HCT116 (cell line): ENCODE measurements around the gene CDC42BPB. TPM values are rescaled to one million over a fixed set of nuclear protein-coding genes. Genes with fewer than 3 reads are reported as not detected.
A peak's percentile ranks its signal among the peaks of the same experiment; 100 is the strongest.

Experiments used
- ATAC-seq: fragments of 200-7000 bp; cut with Tn5 transposase; 2 replicates; pipeline ENCODE4 v1.9.1; 2020; ENCODE audit warnings: mild to moderate bottlenecking, moderate library complexity
- BruUV-seq: library from RNA; stranded (reverse); fragments of 400-500 nt; replicated peaks from 2 replicates; lab custom pipeline; 2021; lab: Mats Ljungman, UMichigan
- CTCF ChIA-PET: fragments of 300-600 bp; sonication (Branson Sonifier 250); formaldehyde crosslinking; loops from one replicate; lab custom pipeline; 2021; ENCODE audit warnings: antibody characterized with exemption; lab: Charles Lee
- POLR2A ChIA-PET: fragments of 300-600, 350-600 bp; sonication (Branson Sonifier 250); formaldehyde crosslinking; loops from one replicate; lab custom pipeline; 2021; ENCODE audit warnings: antibody characterized with exemption; lab: Charles Lee
- RAD21 ChIA-PET, 2 experiments: fragments of 300-600 bp; sonication (Branson Sonifier 250); formaldehyde crosslinking; loops; one replicate each; lab custom pipeline; 2023; ENCODE audit warnings: low total read pairs in 2 of 2; ENCODE audit not compliant: uncharacterized antibody in 2 of 2, unreplicated experiment in 2 of 2, low non-redundant PET in 1 of 2; lab: Charles Lee
- DNase-seq: peaks from one replicate; pipeline ENCODE4 v3.0.0-alpha.2; 2010; ENCODE audit warnings: low read depth, low spot score
- H2AFZ ChIP-seq: fragments of 200-600 bp; shearing (Covaris generic), sonication (generic); 2 replicates; pipeline ENCODE4 v1.6.1; 2017; ENCODE audit warnings: low read depth, mixed run types, mixed read lengths, antibody characterized with exemption, low read length; ENCODE audit not compliant: poor library complexity, severe bottlenecking
- H3K27ac ChIP-seq: 2 replicates; pipeline ENCODE4 v1.5.1; 2012; ENCODE audit warnings: low read depth, low read length
- H3K27me3 ChIP-seq: fragments of 200-600 bp; sonication (generic); 2 replicates; pipeline ENCODE4 v1.6.1; 2016; ENCODE audit warnings: mixed run types, low read length, mixed read lengths; ENCODE audit not compliant: insufficient read depth
- H3K36me3 ChIP-seq, 2 experiments: fragments of 200-500 bp in 1 of 2; fragments of 200-600 bp in 1 of 2; sonication (Bioruptor generic) in 1 of 2; sonication (generic) in 1 of 2; 2 replicates each; pipeline versions ENCODE4 v1.5.1 to v1.6.1; 2014 to 2016; ENCODE audit warnings: low read length in 2 of 2, inconsistent platforms in 1 of 2, mixed read lengths in 1 of 2, mixed run types in 1 of 2; ENCODE audit not compliant: insufficient read depth in 2 of 2, control insufficient read depth in 1 of 2
- H3K4me1 ChIP-seq, 2 experiments: fragments of 200-600 bp in 1 of 2; sonication (generic) in 1 of 2; 2 replicates each; pipeline versions ENCODE4 v1.5.1 to v1.6.1; 2012 to 2017; ENCODE audit warnings: low read length in 2 of 2, inconsistent platforms in 1 of 2, mild to moderate bottlenecking in 1 of 2, mixed read lengths in 1 of 2, mixed run types in 1 of 2, moderate library complexity in 1 of 2; ENCODE audit not compliant: insufficient read depth in 2 of 2, control insufficient read depth in 1 of 2
- H3K4me2 ChIP-seq: fragments of 200-600 bp; sonication (generic); 2 replicates; pipeline ENCODE4 v1.6.1; 2017; ENCODE audit warnings: mixed run types, low read length, mixed read lengths
- H3K4me3 ChIP-seq, 2 experiments: fragments of 200-600 bp in 1 of 2; sonication (generic) in 1 of 2; replicated peaks in 1 of 2; 2 replicates each; pipeline ENCODE4 v1.5.1; 2011 to 2016; ENCODE audit warnings: low read length in 2 of 2, control low read depth in 1 of 2, low read depth in 1 of 2, mild to moderate bottlenecking in 1 of 2, mixed read lengths in 1 of 2, mixed run types in 1 of 2
- H3K79me2 ChIP-seq: fragments of 200-600 bp; sonication (generic); 2 replicates; pipeline ENCODE4 v1.6.1; 2017; ENCODE audit warnings: mild to moderate bottlenecking, mixed run types, low read length, moderate library complexity, mixed read lengths; ENCODE audit not compliant: insufficient read depth
- H3K9ac ChIP-seq: fragments of 200-600 bp; sonication (generic); 2 replicates; pipeline ENCODE4 v1.6.1; 2016; ENCODE audit warnings: low read length, mixed read lengths
- H3K9me2 ChIP-seq: fragments of 200-600 bp; sonication (generic), shearing (Covaris generic); 2 replicates; pipeline ENCODE4 v1.6.1; 2017; ENCODE audit warnings: mixed run types, mild to moderate bottlenecking, moderate library complexity; ENCODE audit not compliant: insufficient read depth
- H3K9me3 ChIP-seq, 2 experiments: fragments of 200-500 bp in 1 of 2; fragments of 200-600 bp in 1 of 2; sonication (Bioruptor generic) in 1 of 2; sonication (generic) in 1 of 2; 2 replicates each; pipeline ENCODE4 v1.6.1; 2014 to 2017; ENCODE audit warnings: low read length in 2 of 2, mixed read lengths in 2 of 2, inconsistent platforms in 1 of 2, low read depth in 1 of 2, mild to moderate bottlenecking in 1 of 2, mixed run types in 1 of 2, moderate library complexity in 1 of 2; ENCODE audit not compliant: control insufficient read depth in 1 of 2, insufficient read depth in 1 of 2
- H4K20me1 ChIP-seq: fragments of 200-600 bp; sonication (generic), shearing (Covaris generic); 2 replicates; pipeline ENCODE4 v1.6.1; 2017; ENCODE audit warnings: mixed run types, mild to moderate bottlenecking, moderate library complexity; ENCODE audit not compliant: insufficient read depth
- CEBPB ChIP-seq: IDR thresholded peaks from 2 replicates; pipeline ENCODE4 v1.6.1; 2012; ENCODE audit warnings: low read depth
- ELF1 ChIP-seq: IDR thresholded peaks from 2 replicates; pipeline ENCODE4 v1.6.1; 2012; ENCODE audit warnings: low read depth, borderline replicate concordance
- EZH2 ChIP-seq: fragments of 200-600 bp; sonication (generic); IDR thresholded peaks from 2 replicates; pipeline ENCODE4 v1.6.1; 2017; ENCODE audit warnings: antibody characterized with exemption, mixed run types
- EZH2phosphoT487 ChIP-seq: fragments of 200-600 bp; IDR thresholded peaks from 2 replicates; pipeline ENCODE4 v1.6.1; 2018; ENCODE audit warnings: antibody characterized with exemption, borderline replicate concordance
- JUND ChIP-seq: IDR thresholded peaks from 2 replicates; pipeline ENCODE4 v1.6.1; 2012
- RAD21 ChIP-seq: IDR thresholded peaks from 2 replicates; pipeline ENCODE4 v1.6.1; 2012; ENCODE audit warnings: low read depth, mild to moderate bottlenecking
- SIN3A ChIP-seq: IDR thresholded peaks from 2 replicates; pipeline ENCODE4 v1.6.1; 2012; ENCODE audit warnings: low read depth
- SP1 ChIP-seq: IDR thresholded peaks from 2 replicates; pipeline ENCODE4 v1.6.1; 2012; ENCODE audit warnings: low read depth
- SRF ChIP-seq: IDR thresholded peaks from 2 replicates; pipeline ENCODE4 v1.6.1; 2012; ENCODE audit warnings: low read depth
- YY1 ChIP-seq: IDR thresholded peaks from 2 replicates; pipeline ENCODE4 v1.6.1; 2011; ENCODE audit warnings: low read length, low read depth, moderate library complexity, mild to moderate bottlenecking; ENCODE audit not compliant: insufficient replicate concordance; ENCODE audit errors: extremely low read depth
- ZFX ChIP-seq: fragments of 450-650 bp; IDR thresholded peaks from 2 replicates; pipeline ENCODE4 v1.6.1; 2017
- ZNF274 ChIP-seq: fragments of 200-500 bp; sonication (Bioruptor generic); IDR thresholded peaks from 2 replicates; pipeline ENCODE4 v1.6.1; 2014; ENCODE audit warnings: mild to moderate bottlenecking, low read depth, low read length, inconsistent platforms
- intact Hi-C: fragments of 100-400 bp; cut with micrococcal nuclease; formaldehyde crosslinking; loops from 2 replicates; pipeline ENCODE4 v1.10.0; 2022
- total RNA-seq: library from RNA; stranded (reverse); gene quantifications from one replicate; pipeline ENCODE4 v1.2.1, GENCODE V29; 2021; ENCODE audit not compliant: unreplicated experiment
- TF ChIP-seq, protein P1 (sequence below): IDR thresholded peaks from 2 replicates; pipeline ENCODE4 v1.6.1; 2012; ENCODE audit warnings: low read depth
- TF ChIP-seq, protein P2 (sequence below): IDR thresholded peaks from 2 replicates; pipeline ENCODE4 v1.6.1; 2012
- TF ChIP-seq, protein P3 (sequence below), 3 experiments: fragments of 200-600 bp in 1 of 3; sonication (generic) in 1 of 3; IDR thresholded peaks in 2 of 3; conservative IDR thresholded peaks in 1 of 3; 2 replicates each; pipeline ENCODE4 v1.5.1; 2012 to 2017; ENCODE audit warnings: low read depth in 2 of 3, low read length in 2 of 3, antibody characterized with exemption in 1 of 3, borderline replicate concordance in 1 of 3, control low read depth in 1 of 3, mild to moderate bottlenecking in 1 of 3, mixed read lengths in 1 of 3, mixed run types in 1 of 3, moderate library complexity in 1 of 3; ENCODE audit not compliant: insufficient read depth in 1 of 3

Gene CDC42BPB
- total RNA-seq, 1 experiment from 2014 or later = 85.6 TPM

DNA sequence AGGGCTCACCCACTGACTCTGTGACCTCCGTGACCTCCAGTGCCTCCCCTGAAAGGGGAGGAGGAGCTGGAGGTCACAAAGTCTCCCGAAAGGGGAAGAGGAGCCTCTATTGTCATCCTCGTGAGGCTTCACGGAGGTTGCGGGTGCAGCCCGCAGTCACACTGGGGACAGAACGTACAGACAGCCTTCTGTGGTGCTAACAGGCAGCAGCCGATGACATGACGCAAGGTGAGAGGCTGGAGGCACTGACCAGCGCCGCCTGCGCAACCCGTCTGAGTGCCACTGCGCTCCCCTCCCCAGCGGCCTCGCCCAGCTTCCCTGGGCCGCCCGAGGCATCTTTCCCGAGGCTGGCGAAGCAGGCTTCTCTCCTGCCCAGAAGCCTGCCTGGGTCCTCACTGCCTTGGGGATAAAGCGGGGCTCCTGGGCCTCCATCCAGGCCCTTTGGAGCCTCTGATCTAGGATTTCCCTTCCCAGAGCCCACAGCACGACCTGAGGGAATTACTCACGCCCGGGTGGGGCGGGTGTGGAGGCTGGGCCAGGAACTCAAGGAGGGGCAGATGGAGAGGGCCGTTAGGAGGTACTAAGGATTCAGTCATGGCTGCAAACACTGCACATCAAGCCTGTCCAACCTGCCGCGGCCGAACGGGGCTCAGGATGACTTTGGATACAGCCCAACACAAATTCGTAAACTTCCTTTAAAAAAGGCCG is 14.3 kb upstream of the CDC42BPB start:
- CTCF ChIA-PET = no interaction called here
- H3K27ac ChIP-seq = no peak overlapping the region; the same call in 1 of the 2 replicates

More for the DNA sequence above, 14.3 kb upstream of the CDC42BPB start:
- DNase-seq (no peak), ATAC-seq (no peak)
- BruUV-seq = no TSS peak
- TF ChIP-seq ZFX (no peak), YY1 (no peak), SIN3A (no peak), CEBPB (no peak), RAD21 (no peak), ZNF274 (no peak), EZH2phosphoT487 (no peak), JUND (no peak), EZH2 (no peak), SP1 (no peak), ELF1 (no peak), SRF (no peak)
- TF ChIP-seq, protein P1, sequence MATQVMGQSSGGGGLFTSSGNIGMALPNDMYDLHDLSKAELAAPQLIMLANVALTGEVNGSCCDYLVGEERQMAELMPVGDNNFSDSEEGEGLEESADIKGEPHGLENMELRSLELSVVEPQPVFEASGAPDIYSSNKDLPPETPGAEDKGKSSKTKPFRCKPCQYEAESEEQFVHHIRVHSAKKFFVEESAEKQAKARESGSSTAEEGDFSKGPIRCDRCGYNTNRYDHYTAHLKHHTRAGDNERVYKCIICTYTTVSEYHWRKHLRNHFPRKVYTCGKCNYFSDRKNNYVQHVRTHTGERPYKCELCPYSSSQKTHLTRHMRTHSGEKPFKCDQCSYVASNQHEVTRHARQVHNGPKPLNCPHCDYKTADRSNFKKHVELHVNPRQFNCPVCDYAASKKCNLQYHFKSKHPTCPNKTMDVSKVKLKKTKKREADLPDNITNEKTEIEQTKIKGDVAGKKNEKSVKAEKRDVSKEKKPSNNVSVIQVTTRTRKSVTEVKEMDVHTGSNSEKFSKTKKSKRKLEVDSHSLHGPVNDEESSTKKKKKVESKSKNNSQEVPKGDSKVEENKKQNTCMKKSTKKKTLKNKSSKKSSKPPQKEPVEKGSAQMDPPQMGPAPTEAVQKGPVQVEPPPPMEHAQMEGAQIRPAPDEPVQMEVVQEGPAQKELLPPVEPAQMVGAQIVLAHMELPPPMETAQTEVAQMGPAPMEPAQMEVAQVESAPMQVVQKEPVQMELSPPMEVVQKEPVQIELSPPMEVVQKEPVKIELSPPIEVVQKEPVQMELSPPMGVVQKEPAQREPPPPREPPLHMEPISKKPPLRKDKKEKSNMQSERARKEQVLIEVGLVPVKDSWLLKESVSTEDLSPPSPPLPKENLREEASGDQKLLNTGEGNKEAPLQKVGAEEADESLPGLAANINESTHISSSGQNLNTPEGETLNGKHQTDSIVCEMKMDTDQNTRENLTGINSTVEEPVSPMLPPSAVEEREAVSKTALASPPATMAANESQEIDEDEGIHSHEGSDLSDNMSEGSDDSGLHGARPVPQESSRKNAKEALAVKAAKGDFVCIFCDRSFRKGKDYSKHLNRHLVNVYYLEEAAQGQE = no peak
- TF ChIP-seq, protein P2, sequence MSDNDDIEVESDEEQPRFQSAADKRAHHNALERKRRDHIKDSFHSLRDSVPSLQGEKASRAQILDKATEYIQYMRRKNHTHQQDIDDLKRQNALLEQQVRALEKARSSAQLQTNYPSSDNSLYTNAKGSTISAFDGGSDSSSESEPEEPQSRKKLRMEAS = no peak
- TF ChIP-seq, protein P3, sequence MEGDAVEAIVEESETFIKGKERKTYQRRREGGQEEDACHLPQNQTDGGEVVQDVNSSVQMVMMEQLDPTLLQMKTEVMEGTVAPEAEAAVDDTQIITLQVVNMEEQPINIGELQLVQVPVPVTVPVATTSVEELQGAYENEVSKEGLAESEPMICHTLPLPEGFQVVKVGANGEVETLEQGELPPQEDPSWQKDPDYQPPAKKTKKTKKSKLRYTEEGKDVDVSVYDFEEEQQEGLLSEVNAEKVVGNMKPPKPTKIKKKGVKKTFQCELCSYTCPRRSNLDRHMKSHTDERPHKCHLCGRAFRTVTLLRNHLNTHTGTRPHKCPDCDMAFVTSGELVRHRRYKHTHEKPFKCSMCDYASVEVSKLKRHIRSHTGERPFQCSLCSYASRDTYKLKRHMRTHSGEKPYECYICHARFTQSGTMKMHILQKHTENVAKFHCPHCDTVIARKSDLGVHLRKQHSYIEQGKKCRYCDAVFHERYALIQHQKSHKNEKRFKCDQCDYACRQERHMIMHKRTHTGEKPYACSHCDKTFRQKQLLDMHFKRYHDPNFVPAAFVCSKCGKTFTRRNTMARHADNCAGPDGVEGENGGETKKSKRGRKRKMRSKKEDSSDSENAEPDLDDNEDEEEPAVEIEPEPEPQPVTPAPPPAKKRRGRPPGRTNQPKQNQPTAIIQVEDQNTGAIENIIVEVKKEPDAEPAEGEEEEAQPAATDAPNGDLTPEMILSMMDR (IDR thresholded peaks at IDR 0.05 in 2 of 3, conservative IDR thresholded peaks at IDR 0.05 in 1 of 3; ENCODE audit: borderline replicate concordance in 1 of 3, insufficient read depth in 1 of 3, low read depth in 2 of 3, low read length in 2 of 3) = no peak
- intact Hi-C loops = no loop called here
- ChIA-PET RAD21 (no interaction called here), POLR2A (no interaction called here)
- Histone ChIP-seq H3K4me3 (no peak overlapping the region), H3K9me3 (no peaks in the 10 kb centered on the region), H3K4me2 (peak overlapping the region; percentile 40), H3K9me2 (no peaks in the 10 kb centered on the region), H2AFZ (no peak overlapping the region), H3K27me3 (no peaks in the 10 kb centered on the region), H3K79me2 (no peaks in the 10 kb centered on the region), H3K4me1 (peaks cover 54 to 77% of the 10 kb centered on the region in 2 experiments), H4K20me1 (no peaks in the 10 kb centered on the region), H3K36me3 (no peaks in the 10 kb centered on the region), H3K9ac (no peak overlapping the region)
